Measurements from ENCODE around the gene PTK6.
A peak's percentile ranks its signal among the peaks of the same experiment; 100 is the strongest.

PTK6 gene

DNA sequence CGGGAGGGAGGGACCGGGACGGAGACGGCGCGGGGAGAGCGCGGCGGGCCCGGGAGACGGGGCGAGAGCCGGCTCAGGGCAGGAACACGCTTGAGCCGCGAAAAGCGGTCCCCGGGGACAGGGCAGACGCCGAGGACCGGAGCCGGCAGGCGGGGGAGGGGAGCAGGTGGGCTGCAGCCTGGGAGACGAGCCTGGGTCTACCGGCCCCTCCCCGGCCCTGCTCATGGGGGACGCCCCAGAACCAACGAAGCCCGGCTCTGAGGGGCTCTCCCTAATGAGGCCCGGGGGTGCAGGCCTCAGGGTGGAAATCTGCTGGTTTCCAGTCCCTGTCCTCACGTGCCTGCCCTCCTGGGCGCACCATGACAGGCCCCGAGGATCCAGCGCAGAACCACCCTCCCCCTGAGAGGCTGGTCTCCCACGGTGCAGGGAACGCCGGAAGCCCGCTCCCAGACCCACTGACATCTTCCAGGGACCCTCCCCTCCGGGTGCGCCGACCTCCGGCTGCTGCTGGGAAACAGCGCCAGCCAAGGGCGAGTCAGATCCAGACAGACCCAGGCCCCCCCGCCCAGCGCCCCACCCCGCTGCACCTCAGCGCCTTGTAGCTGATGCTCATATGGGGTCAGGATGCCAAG, 37.7 kb downstream of the PTK6 start:
- TF ChIP-seq, protein P1, sequence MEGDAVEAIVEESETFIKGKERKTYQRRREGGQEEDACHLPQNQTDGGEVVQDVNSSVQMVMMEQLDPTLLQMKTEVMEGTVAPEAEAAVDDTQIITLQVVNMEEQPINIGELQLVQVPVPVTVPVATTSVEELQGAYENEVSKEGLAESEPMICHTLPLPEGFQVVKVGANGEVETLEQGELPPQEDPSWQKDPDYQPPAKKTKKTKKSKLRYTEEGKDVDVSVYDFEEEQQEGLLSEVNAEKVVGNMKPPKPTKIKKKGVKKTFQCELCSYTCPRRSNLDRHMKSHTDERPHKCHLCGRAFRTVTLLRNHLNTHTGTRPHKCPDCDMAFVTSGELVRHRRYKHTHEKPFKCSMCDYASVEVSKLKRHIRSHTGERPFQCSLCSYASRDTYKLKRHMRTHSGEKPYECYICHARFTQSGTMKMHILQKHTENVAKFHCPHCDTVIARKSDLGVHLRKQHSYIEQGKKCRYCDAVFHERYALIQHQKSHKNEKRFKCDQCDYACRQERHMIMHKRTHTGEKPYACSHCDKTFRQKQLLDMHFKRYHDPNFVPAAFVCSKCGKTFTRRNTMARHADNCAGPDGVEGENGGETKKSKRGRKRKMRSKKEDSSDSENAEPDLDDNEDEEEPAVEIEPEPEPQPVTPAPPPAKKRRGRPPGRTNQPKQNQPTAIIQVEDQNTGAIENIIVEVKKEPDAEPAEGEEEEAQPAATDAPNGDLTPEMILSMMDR (IDR thresholded peaks at IDR 0.05; ENCODE audit: control extremely low read depth, extremely low read depth, low read depth, missing control alignments): no peak
- POLR2A ChIA-PET: no interaction called here
- CTCF ChIA-PET: no interaction called here
- no peak for DNase-seq (ENCODE audit: extremely low spot score)

DNA sequence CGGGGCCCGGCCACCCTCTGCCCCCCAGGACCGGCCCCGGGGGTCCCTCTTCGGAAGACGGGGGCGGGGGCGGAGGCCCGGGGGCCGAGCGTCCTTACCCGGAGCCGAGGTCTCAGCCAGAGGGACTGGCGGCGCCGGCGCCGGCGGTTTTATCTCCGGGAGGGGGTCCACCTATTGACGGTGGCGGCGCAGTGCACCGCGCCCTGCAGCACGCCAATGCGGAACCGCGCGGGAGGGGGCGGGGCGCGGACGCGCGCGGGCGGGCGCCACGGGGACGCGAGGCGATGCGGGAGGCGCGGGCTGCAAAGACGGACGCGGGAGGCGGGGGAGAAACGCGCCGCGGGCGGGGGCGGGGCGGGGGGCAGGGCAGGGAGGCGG, 38.2 kb downstream of the PTK6 start, which contains the start of gene EEF1A2:
TSS of gene EEF1A2 (minus strand) at position 124 of the 378 bp plus-strand sequence. CDS start 1,320 bp downstream, outside the sequence.
- ChIA-PET POLR2A (no interaction called here), CTCF (no interaction called here)
- DNase-seq (ENCODE audit: extremely low spot score): no peak
- TF ChIP-seq, protein P1 (IDR thresholded peaks at IDR 0.05; ENCODE audit: control extremely low read depth, extremely low read depth, low read depth, missing control alignments): peak; percentile 8

DNA sequence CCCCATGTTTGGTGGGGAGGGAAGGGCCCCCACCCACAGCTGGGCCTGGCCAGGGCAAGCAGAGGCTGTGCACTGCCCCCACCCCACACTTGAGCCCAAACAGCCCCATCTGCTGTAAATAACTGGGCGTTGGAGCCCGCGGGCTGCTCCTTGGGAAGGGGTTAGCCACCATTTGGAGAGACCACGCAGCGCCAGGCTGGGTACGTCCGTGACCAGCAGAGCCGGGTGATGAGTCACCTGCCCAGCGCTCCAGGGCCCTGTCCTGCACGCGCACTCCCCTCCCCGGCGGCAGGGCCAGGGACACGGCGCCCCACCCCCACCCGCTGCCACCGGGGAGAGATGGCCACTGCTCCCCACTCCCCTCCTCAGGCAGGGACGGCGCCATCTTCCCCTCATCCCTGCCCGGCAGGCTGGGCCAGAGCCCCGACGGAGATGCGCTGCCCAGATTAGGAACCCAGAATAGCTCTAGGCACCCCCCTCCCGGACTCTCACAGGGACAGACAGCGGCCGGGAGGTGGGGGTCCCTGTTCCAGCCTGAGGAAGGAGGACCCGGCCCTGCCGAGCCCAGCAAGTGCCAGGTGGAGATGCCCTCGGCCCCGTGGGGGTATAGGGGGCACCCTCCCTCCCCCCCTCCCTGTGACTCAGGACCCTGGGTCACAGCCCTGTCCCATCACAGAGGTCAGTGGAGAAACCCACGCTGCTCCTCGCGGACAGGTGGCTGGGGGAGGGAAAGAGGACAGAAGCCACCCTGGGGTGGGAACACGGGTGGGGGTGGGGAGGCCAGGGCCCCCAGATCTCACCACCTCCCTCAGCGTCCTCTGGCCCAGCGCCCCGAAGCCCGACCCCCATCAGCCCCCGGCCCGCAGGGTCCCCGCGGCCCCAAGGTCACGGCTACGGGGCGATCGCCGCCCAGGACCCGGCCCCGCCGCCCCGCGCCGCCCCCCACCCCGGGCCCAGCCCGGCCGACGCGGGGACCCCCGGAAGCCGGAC, 38.9 kb downstream of the PTK6 start:
- CTCF ChIA-PET: interaction anchor here (2.5 kb wide), 1 partner anchor 40 kb away, joined by 15 read pairs; the partner anchor contains the start of gene PTK6
- POLR2A ChIA-PET: no interaction called here
- TF ChIP-seq, protein P1 (IDR thresholded peaks at IDR 0.05; ENCODE audit: control extremely low read depth, extremely low read depth, low read depth, missing control alignments): no peak
- DNase-seq (ENCODE audit: extremely low spot score): no peak

DNA sequence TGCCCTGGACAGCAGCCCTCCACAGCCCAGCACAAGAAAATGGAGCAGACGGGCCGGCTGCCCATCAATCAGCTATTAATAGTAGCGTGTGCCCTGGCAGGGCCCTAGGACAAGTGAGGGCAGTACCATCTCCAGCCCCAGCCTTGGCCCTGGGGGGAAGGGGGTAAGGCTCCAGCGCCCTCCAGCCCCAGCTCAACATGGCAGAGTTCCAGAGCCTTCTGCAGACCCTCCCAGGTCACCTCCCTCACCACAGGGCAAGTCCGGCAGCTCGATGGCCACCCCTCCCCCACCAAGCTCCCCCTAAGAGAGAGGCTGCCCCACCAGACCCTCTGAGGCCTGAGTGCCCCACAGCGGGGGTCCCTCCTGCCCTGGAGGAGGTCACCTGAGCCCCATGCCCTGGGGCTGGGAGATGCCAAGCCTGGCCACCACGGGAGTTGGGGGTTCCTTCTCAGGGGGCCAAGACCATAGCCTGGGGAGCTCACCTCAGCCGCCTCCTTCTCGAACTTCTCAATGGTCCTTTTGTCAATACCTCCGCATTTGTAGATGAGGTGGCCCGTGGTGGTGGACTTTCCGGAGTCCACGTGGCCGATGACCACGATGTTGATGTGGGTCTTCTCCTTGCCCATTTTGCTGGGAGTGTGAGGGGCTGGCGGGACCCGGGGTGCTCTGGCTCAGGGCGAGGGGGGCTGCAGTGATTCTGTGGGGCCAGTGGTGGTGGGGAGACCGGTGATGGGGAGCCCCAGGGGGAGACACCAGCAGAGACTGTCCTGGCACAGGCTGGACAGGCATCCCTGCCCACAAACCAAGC, 39.8 kb downstream of the PTK6 start:
- TF ChIP-seq, protein P1 (IDR thresholded peaks at IDR 0.05; ENCODE audit: control extremely low read depth, extremely low read depth, low read depth, missing control alignments): no peak
- CTCF ChIA-PET: interaction anchor here (0.9 to 2.5 kb wide), 15 partner anchors 19 to 624 kb away, joined by 3 to 15 read pairs (median 5); partner anchors contain the start of genes HELZ2, LKAAEAR1, PPDPF and PTK6
- DNase-seq (ENCODE audit: extremely low spot score): no peak
- POLR2A ChIA-PET: no interaction called here

DNA sequence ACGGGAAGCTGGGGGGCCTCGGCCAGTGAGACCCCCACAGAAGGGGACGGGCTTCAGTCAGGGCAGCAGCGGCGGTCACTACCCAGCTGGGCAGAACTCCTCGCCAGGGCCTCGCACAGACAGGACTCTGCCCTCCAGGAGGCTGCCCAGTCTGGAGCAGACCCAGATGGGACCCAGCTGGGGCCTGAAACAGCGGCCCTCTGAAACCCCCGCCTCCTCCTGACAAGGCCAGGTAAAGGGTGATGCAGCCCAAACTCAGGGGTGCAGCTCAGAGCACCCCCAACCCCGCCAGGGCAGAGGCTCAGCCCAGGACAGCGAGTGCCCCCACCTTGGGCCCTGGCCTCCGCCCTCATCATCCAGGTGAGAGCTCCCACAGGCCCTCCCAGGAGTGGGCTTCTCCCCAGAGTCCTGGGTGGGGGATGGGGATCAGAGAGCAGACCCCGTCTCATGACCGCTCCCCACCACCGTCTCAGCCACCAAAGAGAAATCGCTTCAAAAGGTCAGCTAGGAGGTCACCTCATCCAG, 40.5 kb downstream of the PTK6 start:
- TF ChIP-seq, protein P1 (IDR thresholded peaks at IDR 0.05; ENCODE audit: control extremely low read depth, extremely low read depth, low read depth, missing control alignments): no peak
- no peak for DNase-seq (ENCODE audit: extremely low spot score)
- POLR2A ChIA-PET: no interaction called here
- CTCF ChIA-PET: interaction anchor here (0.8 to 2.5 kb wide), 24 partner anchors 8 to 625 kb away, joined by 3 to 15 read pairs (median 4); partner anchors contain the start of genes HELZ2, LKAAEAR1, PPDPF and PTK6

Measured in GM10248 (cell line).